ENCODE measurements around the gene ECM1.

GRCh38 chr1:150532860-150533259, 25.0 kb downstream of the ECM1 start:
- TF ChIP-seq CTCF (IDR thresholded peaks at IDR 0.05; ENCODE audit: poor library complexity) (no peak), EZH2 (IDR thresholded peaks at IDR 0.05; ENCODE audit: borderline replicate concordance) (no peak), EZH2phosphoT487 (IDR thresholded peaks at IDR 0.05; ENCODE audit: low read depth, severe bottlenecking, unreplicated experiment) (no peak)
